Spleen (tissue), 7 donors: ENCODE measurements around the gene PCDH15.

Experiments
- CTCF ChIP-seq, 11 experiments: fragments of 200-600 bp in 7 of 11; fragments of 450-650 bp in 4 of 11; sonication (generic) in 4 of 11; IDR thresholded peaks in 8 of 11; conservative IDR thresholded peaks in 3 of 11; 1 replicate in 7 of 11; 2 replicates in 4 of 11; pipeline versions ENCODE4 v1.4.0 to v1.8.0; 2016 to 2021; ENCODE audit warnings: antibody characterized with exemption in 11 of 11, inconsistent platforms in 4 of 11, mild to moderate bottlenecking in 1 of 11
- POLR2A ChIP-seq, 3 donors: fragments of 450-650 bp; IDR thresholded peaks; one replicate each; pipeline ENCODE4 v1.5.1; 2017; ENCODE audit warnings: antibody characterized with exemption in 3 of 3, mild to moderate bottlenecking in 1 of 3
- POLR2AphosphoS5 ChIP-seq, 3 donors: sonication (generic); formaldehyde crosslinking; IDR thresholded peaks; one replicate each; pipeline ENCODE4 v1.5.1; 2017; ENCODE audit warnings: antibody characterized with exemption in 3 of 3
- donor health status: DM: no; HTN: no; CAD: no; lungs with moderate emphysema.
- donor health status: DM: no; HTN: no; CAD: no.
- donor health status: DM: no; HTN: no; CAD: no.

GRCh38 chr10:54531296-54531695 lies 269.7 kb downstream of the PCDH15 start:
- no peak for TF ChIP-seq POLR2A (IDR thresholded peaks at IDR 0.05)
- no peak for TF ChIP-seq CTCF (IDR thresholded peaks at IDR 0.05 in 8 of 11, conservative IDR thresholded peaks at IDR 0.05 in 3 of 11)
- TF ChIP-seq POLR2AphosphoS5 (IDR thresholded peaks at IDR 0.05): no peak
